HG02981 (cell line): ENCODE results near the gene SORCS2.

Source experiments
- ATAC-seq: cut with Tn5 transposase; IDR thresholded peaks from one replicate; pipeline ENCODE4 v1.9.1; 2021; ENCODE audit warnings: mild to moderate bottlenecking, moderate library complexity; ENCODE audit not compliant: unreplicated experiment

SORCS2 gene

GRCh38 chr4:7772711-7773385 lies 580.5 kb downstream of the SORCS2 start:
- no peak for ATAC-seq

- no peak for ATAC-seq
Observed at GRCh38 chr4:7773401-7774180, 581.3 kb downstream of the SORCS2 start.

DNA sequence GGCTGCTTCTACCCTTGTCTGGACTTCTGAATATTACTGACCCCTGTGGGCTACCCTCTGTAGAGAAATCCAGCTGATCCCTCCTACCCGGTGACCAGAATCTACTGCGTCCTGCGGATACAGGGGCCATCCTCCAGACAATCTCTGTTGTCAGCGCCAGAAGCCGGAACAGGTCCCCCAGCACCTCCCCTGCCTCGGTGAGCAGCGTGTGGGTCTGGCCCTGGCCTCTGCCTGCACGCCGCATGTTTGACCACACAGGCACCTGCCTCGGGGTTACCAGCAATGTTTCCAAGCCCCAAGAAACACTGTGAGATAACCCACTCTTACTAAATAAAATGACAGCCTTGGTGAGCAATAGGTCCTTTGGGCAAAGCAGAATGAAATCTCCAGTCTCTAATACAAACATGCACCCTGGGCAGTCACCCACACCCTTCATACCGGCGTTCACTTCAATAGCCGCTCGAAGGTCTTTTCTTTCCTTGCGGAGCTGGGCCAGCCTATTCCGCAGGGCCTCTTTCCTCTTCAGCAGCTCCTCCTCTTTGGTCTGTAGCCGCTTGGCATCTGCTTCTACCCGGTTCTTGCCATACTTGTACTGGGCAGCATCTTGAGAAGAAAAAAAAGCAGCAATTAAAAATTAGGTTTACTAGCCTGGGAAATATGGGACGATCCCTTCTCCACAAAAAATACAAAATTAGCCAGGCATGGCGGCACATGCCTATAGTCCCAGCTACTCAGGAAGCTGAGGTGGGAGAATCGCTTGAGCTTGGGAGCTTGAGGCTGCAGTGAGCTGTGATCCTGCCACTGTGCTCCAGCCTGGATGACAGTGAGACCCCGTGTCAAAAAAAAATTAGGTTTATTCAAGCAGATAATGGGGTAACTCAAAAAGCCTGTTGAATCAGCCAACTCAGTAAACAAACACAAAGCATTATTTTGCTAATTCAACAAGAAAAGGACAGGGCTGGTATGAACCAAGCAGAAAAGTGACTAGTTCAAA lies 582.3 kb downstream of the SORCS2 start:
- no peak for ATAC-seq

GRCh38 chr4:7775396-7775795 lies 583.1 kb downstream of the SORCS2 start:
- ATAC-seq, result no peak

DNA sequence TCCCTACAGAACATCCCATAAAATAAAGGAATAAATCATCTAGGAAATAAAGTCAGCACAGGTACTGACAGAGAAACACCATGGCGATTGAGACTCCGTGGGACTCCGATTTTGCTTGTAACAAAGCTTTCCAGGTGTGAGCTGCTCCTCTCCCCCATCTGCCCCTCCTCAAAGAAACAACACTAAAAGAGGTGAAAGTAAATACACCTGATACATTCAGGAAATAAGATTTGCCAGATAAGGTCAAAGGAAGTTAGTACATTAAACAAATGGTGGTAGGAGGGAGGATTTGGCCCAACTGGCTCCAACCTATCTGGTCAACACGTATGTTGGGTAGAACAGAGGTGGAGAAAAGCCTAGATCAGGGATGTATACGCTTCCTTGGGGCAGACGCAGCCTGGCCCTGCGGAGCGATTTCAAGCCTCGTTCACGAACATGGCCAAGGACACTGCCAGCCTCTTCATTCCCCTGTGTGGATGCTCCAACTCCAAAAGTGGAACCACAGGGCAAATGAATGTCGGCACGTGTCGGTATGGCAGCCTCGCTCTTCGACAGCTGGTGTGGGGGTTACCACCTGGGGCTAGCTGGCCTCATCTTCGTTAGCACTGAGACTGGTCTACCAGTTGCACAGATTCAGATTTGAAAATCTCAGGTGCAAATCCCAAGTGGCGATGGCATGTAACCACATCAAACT lies 584.8 kb downstream of the SORCS2 start:
- no peak for ATAC-seq

- no peak for ATAC-seq
Observed at GRCh38 chr4:7777871-7778509, 585.7 kb downstream of the SORCS2 start.

DNA sequence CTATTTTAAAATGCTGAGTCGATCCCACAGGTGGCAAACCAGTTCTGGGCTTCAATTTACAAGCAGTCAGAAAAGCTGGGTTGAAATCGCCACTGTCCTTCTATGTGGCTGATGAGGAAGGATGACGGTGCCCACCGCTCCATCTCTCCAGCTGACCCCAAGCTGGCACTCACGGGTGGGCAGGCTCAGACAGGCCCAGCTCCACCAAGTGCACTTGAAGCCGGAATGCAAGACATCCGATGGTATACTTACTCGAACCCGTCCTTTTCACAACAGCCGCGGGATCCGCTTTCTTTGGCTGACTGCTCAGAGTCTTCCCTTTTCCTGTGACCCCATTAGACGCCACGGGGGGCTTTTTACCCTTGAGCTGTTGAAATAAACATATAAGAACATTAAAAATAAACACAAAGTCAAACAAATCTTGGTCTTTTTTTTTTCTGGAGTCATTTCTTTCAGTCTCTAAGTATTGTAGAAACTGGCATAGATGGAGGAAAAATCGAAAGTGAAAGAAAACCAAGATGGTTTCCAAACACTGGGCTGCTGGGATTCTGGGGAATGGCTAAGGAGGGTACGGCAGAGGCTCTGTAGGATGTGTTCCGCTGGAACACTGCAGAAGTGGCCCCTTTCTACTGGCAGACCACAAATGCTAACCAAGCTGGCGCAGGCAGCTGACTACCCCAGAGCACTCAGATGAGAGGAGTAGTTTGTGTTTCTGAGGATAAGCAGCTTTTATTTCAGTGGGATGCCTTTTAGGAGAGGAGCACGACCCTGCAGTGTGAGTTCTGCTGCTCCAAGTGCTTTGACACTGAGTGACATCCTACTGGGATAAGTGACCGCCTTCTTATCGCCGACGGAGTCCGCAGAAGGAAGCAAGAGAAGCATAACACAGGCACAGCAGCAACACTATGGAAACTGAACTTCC lies 586.4 kb downstream of the SORCS2 start:
- no peak for ATAC-seq

GRCh38 chr4:7779432-7779768 lies 587.1 kb downstream of the SORCS2 start:
- no peak for ATAC-seq

GRCh38 chr4:7780751-7781348 lies 588.5 kb downstream of the SORCS2 start:
- ATAC-seq, result no peak

DNA sequence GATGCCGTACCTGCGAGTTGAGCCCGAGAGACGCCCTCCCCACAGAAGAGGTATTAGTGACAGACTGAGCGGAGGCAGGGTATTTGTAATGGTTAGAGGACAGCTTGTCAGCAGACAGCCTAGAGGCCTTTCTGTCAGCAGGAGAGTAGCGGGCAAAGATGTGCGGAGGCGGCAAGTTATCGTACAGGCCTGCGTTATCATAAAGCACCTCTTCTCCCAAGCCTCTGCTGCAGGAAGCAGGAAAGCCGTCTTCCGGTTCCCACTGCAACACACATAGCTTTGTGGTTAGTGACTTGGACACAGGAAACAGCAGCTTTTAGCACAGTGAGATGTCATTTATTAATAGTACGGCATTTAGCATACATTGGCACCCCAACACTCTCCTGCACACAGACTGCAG lies 589.0 kb downstream of the SORCS2 start:
- ATAC-seq, result no peak

- no peak for ATAC-seq
Observed at GRCh38 chr4:7781993-7782392, 589.7 kb downstream of the SORCS2 start.

DNA sequence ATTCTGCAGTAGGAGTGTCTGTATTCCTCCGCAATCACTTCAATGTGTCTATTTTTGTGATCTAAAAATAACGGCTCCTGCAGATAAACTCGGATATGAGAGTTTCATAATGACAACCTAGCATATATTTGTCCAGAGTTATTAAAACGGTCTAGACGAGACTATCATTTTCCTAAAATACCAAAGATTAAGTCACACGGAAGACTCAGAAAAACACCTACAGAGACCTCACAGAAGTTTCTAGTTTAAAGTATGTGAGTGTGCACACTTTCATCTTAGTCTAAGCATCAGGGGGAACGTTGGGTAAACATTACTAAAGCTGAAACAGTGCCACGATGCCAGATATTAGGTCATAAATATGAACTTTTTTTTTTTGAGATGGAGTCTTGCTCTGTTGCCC lies 590.4 kb downstream of the SORCS2 start:
- ATAC-seq, result no peak

- no peak for ATAC-seq
Observed at GRCh38 chr4:7783541-7783940, 591.2 kb downstream of the SORCS2 start.

GRCh38 chr4:7784131-7784870 lies 592.0 kb downstream of the SORCS2 start:
- no peak for ATAC-seq

DNA sequence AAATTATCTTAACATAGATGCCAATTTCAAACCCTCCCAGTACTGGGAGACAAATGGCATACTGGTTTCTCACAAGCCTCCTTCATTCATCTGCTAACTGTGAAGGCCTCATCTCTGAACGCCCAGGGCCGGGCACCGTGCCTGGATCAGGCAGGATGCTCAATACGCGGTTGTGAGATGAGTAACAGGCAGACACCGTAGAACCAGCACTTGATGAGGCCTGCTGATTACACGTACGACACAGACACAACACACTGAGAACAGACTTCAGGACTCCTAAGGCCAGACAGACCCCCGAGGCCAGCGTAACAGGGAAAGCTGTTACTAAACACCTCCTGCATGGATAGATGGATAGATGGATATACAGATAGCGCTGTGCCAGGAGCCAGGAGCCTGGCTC lies 592.7 kb downstream of the SORCS2 start:
- no peak for ATAC-seq

DNA sequence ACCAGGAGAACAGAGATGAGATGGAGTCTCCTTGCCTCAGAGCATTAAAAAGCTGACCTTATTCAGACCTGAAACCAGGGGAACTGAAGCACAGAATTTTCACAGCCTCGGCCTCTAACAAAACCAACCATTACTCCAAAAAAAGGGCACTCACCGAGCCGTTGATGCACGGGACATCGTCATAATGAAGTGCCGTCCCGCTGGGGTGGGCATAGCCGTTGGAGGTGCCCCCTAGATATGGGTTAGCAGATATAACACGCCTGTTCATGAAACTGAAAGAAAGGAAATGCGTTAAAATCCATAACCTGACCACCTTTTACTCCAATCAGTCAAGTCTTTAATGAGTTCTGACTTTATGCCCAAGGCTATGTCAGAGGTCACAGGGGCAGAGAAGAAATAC lies 593.7 kb downstream of the SORCS2 start:
- no peak for ATAC-seq

DNA sequence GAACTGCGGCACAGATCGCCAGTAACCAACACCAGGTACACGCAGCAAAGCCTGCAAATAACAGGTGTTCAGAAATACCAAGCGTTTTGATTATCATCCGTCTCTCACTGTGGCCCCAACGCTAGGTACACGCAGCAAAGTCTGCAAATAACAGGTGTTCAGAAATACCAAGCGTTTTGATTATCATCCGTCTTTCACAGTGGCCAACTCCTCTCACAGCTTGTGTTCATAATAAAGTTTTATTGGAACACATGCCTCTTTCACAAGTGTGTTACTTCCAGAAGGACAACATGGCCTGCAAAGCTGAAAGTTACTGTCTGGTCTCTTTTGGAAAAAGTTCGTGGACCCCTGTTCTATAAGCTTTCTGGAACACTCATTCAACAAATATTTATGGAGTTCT lies 594.2 kb downstream of the SORCS2 start:
- ATAC-seq, result no peak

DNA sequence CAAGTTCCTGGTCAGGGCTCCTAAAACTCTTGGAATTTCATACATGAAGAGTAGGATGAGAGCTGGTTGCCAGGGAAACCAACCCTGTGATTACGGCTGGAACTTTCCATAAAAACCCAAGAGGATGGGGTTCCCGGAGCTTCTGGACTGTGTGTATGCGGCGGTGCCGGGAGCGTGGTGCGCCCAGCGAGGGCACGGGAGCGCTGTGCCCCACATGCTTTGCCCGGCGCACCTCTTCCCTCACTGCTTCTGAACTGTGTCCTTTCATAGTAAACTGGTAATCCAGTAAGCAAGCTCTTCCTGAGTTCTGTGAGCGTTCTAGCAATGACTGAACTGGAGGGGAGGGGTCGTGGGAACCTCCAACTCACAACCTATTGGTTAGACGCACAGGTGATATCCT lies 594.7 kb downstream of the SORCS2 start:
- no peak for ATAC-seq
